ENCODE results near the gene CDKAL1. TPM values are rescaled to one million over a fixed set of nuclear protein-coding genes. Genes with fewer than 3 reads are reported as not detected.

The CDKAL1 gene
- total RNA-seq, 1 experiment from 2014 or later, result 16.1 TPM

DNA sequence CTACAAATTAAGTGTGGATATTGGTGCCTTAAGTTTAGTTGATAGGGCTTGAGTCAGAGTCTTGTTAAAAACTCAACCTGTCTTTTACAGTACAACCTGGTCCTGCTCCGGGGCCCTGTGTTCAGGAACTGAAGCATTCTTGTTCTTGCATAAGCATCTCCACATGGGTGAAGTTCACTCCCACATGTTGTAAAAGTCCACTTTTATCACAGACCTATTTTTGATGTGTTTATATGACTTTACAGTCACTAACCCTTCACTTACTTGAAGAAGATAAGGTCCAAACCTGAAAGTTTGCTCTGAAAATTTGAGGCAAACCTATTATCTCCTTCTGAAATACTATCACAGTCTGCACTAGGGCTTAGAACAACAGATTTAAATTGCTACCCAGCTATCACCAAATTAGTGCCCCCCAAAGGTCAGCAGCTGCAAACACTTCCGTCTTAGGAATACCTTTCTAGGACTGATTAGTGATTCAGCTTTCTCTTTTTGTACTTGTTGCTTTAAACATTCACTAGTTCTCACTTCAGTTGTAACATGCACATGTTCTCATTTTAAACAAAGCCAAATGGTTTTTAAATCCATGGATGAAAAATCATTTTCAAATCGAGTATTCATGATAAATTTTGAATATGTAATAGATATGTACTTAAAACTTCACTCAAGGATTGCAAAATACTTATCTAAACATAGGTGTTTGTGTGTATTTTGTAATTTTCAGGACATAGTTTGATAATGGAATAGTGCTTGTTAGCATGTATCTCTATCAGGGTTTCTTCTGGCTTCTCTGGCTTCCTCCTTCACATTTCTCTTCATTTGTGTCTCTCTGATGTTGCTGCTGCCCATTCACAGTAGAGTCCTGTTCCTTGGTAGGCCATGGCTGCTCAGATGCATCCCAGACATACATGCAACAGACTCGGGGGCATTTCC lies 589.5 kb downstream of the CDKAL1 start:
- H4K20me1 ChIP-seq (ENCODE audit: insufficient read depth), result no peaks in the 10 kb centered on the region
- POLR2A ChIA-PET (ENCODE audit: unreplicated experiment), result no interaction called here

DNA sequence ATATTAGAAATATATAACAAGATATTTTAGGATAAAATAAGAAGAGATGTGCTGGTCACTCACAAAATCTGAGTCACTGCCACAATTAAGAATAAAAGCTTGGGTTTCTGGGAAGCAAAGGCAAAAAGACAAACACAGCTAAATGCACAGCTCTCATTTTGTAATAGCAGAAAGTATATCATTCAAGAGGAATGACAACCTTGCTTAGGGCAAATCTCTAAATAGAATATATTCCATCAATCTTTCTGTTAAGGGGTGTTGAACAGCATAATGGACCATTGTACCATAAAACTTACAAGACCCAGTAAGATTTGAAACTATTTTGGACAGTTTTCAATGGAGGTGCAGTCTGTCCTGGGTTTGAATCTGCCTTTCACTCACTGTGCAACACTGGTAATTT lies 594.3 kb downstream of the CDKAL1 start:
- CTCF ChIA-PET, result no interaction called here
- TF ChIP-seq CTCF (conservative IDR thresholded peaks at IDR 0.05), result no peak
- TF ChIP-seq EZH2 (IDR thresholded peaks at IDR 0.05; ENCODE audit: low read depth), result no peak
- no peaks in the 10 kb centered on the region for H3K27me3 ChIP-seq (ENCODE audit: insufficient read depth, low read depth)
- H3K79me2 ChIP-seq (ENCODE audit: low read depth), result no peaks in the 10 kb centered on the region
- no peaks in the 10 kb centered on the region for H3K9me2 ChIP-seq (ENCODE audit: insufficient read depth)
- BruUV-seq (replicated peaks), result no TSS peak
- no peak overlapping the region for H3K4me3 ChIP-seq
- peaks cover 4% of the 10 kb centered on the region; the same call in 1 of the 2 replicates for H3F3A ChIP-seq (ENCODE audit: insufficient read depth, low read depth)
- no peaks in the 10 kb centered on the region for H3K36me3 ChIP-seq (ENCODE audit: low read depth)
- POLR2A ChIA-PET (ENCODE audit: unreplicated experiment), result no interaction called here
- H2AFZ ChIP-seq, result no peak overlapping the region
- H3K27ac ChIP-seq, result no peak overlapping the region
- intact Hi-C loops (cut with micrococcal nuclease; ENCODE audit: unreplicated experiment), result no loop called here
- peaks cover 3% of the 10 kb centered on the region; the same call in 1 of the 2 replicates for H3K9me3 ChIP-seq (ENCODE audit: insufficient read depth, low read depth)
- H4K20me1 ChIP-seq (ENCODE audit: insufficient read depth), result no peaks in the 10 kb centered on the region
- H3K4me2 ChIP-seq, result no peak overlapping the region
- no peak for DNase-seq
- H3K4me1 ChIP-seq (replicated peaks; ENCODE audit: insufficient read depth), result no peaks in the 10 kb centered on the region

More for the DNA sequence above, 589.5 kb downstream of the CDKAL1 start:
- H3K79me2 ChIP-seq (ENCODE audit: low read depth), result no peaks in the 10 kb centered on the region
- H3K36me3 ChIP-seq (ENCODE audit: low read depth), result no peaks in the 10 kb centered on the region
- CTCF ChIA-PET, result interaction anchor here (0.9 kb wide), 1 partner anchor 9 kb away, joined by 3 read pairs; no protein-coding TSS in a partner anchor
- H3K4me2 ChIP-seq, result no peak overlapping the region
- intact Hi-C loops (cut with micrococcal nuclease; ENCODE audit: unreplicated experiment), result no loop called here
- H3K27me3 ChIP-seq (ENCODE audit: insufficient read depth, low read depth), result no peaks in the 10 kb centered on the region
- no peaks in the 10 kb centered on the region for H3K9me2 ChIP-seq (ENCODE audit: insufficient read depth)
- no peaks in the 10 kb centered on the region for H3K4me1 ChIP-seq (replicated peaks; ENCODE audit: insufficient read depth)
- TF ChIP-seq EZH2 (IDR thresholded peaks at IDR 0.05; ENCODE audit: low read depth), result no peak
- no peak for TF ChIP-seq CTCF (conservative IDR thresholded peaks at IDR 0.05)
- DNase-seq, result no peak
- no peak overlapping the region for H3K27ac ChIP-seq
- H3K9me3 ChIP-seq (ENCODE audit: insufficient read depth, low read depth), result peaks cover 3% of the 10 kb centered on the region; the same call in 1 of the 2 replicates
- BruUV-seq (replicated peaks), result no TSS peak
- H3F3A ChIP-seq (ENCODE audit: insufficient read depth, low read depth), result no peaks in the 10 kb centered on the region
- H2AFZ ChIP-seq, result no peak overlapping the region
- no peak overlapping the region for H3K4me3 ChIP-seq

- no TSS peak for BruUV-seq (replicated peaks)
- no peaks in the 10 kb centered on the region for H3K79me2 ChIP-seq (ENCODE audit: low read depth)
- no peak overlapping the region for H3K4me3 ChIP-seq
- TF ChIP-seq CTCF (conservative IDR thresholded peaks at IDR 0.05) (no peak), EZH2 (IDR thresholded peaks at IDR 0.05; ENCODE audit: low read depth) (no peak)
- peaks cover 4% of the 10 kb centered on the region; the same call in 1 of the 2 replicates for H3F3A ChIP-seq (ENCODE audit: insufficient read depth, low read depth)
- H4K20me1 ChIP-seq (ENCODE audit: insufficient read depth), result no peaks in the 10 kb centered on the region
- intact Hi-C loops (cut with micrococcal nuclease; ENCODE audit: unreplicated experiment), result no loop called here
- H3K27ac ChIP-seq, result no peak overlapping the region
- ChIA-PET POLR2A (ENCODE audit: unreplicated experiment) (no interaction called here), CTCF (no interaction called here)
- H3K9me2 ChIP-seq (ENCODE audit: insufficient read depth), result no peaks in the 10 kb centered on the region; the same call in 1 of the 2 replicates
- H3K4me2 ChIP-seq, result no peak overlapping the region
- H3K4me1 ChIP-seq (replicated peaks; ENCODE audit: insufficient read depth), result no peaks in the 10 kb centered on the region
- H2AFZ ChIP-seq, result no peak overlapping the region
- H3K9me3 ChIP-seq (ENCODE audit: insufficient read depth, low read depth), result no peaks in the 10 kb centered on the region
- H3K36me3 ChIP-seq (ENCODE audit: low read depth), result no peaks in the 10 kb centered on the region
- no peaks in the 10 kb centered on the region for H3K27me3 ChIP-seq (ENCODE audit: insufficient read depth, low read depth)
- DNase-seq, result no peak
These were observed 597.1 kb downstream of the CDKAL1 start for GRCh38 chr6:21131406-21131805.
